Measurements from ENCODE around the gene PLEKHH2.

PLEKHH2 gene

GRCh38 chr2:43764086-43764705, 127.1 kb downstream of the PLEKHH2 start:
- DNase-seq: peak; percentile 53

- no peak for DNase-seq
Measured at GRCh38 chr2:43766006-43766405, 128.9 kb downstream of the PLEKHH2 start.

- peak; percentile 79 for DNase-seq
Measured at GRCh38 chr2:43773876-43774613, 137.0 kb downstream of the PLEKHH2 start, which contains the start of gene DYNC2LI1. DYNC2LI1 (plus strand) TSS chr2:43774039; CDS start chr2:43774139, 100 bp downstream.

- no peak for DNase-seq
Measured at GRCh38 chr2:43774617-43775016, 137.6 kb downstream of the PLEKHH2 start.

- DNase-seq: no peak
Measured at GRCh38 chr2:43776324-43776723, 139.3 kb downstream of the PLEKHH2 start.

- DNase-seq: no peak
Measured at GRCh38 chr2:43777306-43777926, 140.4 kb downstream of the PLEKHH2 start.

GRCh38 chr2:43778233-43778632, 141.2 kb downstream of the PLEKHH2 start:
- no peak for DNase-seq

GRCh38 chr2:43787895-43788294, 150.8 kb downstream of the PLEKHH2 start:
- no peak for DNase-seq

- DNase-seq: no peak
Measured at GRCh38 chr2:43788646-43789045, 151.6 kb downstream of the PLEKHH2 start.

- DNase-seq: no peak
Measured at GRCh38 chr2:43790147-43790546, 153.1 kb downstream of the PLEKHH2 start.

- no peak for DNase-seq
Measured at GRCh38 chr2:43791035-43791765, 154.1 kb downstream of the PLEKHH2 start.

- DNase-seq: no peak
Measured at GRCh38 chr2:43792653-43793052, 155.6 kb downstream of the PLEKHH2 start.

GRCh38 chr2:43794956-43795355, 157.9 kb downstream of the PLEKHH2 start:
- DNase-seq: no peak

- no peak for DNase-seq
Measured at GRCh38 chr2:43796206-43796605, 159.1 kb downstream of the PLEKHH2 start.

GRCh38 chr2:43798300-43798699, 161.2 kb downstream of the PLEKHH2 start:
- DNase-seq: no peak

- DNase-seq: no peak
Measured at GRCh38 chr2:43800894-43801293, 163.8 kb downstream of the PLEKHH2 start.

GRCh38 chr2:43802135-43802534, 165.1 kb downstream of the PLEKHH2 start:
- no peak for DNase-seq

- DNase-seq: no peak
Measured at GRCh38 chr2:43803113-43803512, 166.1 kb downstream of the PLEKHH2 start.

- no peak for DNase-seq
Measured at GRCh38 chr2:43806719-43807031, 169.6 kb downstream of the PLEKHH2 start.

GRCh38 chr2:43810452-43810851, 173.4 kb downstream of the PLEKHH2 start:
- DNase-seq: no peak

GRCh38 chr2:43810888-43811287, 173.8 kb downstream of the PLEKHH2 start:
- DNase-seq: no peak

GRCh38 chr2:43812006-43812405, 174.9 kb downstream of the PLEKHH2 start:
- DNase-seq: no peak

- DNase-seq: no peak
Measured at GRCh38 chr2:43812947-43813346, 175.9 kb downstream of the PLEKHH2 start.

GRCh38 chr2:43814711-43815110, 177.7 kb downstream of the PLEKHH2 start:
- DNase-seq: no peak
